Smooth muscle cell (in vitro differentiated cells): ENCODE data around the gene SLC37A1. TPM values are rescaled to one million over a fixed set of nuclear protein-coding genes. Genes with fewer than 3 reads are reported as not detected.

Experiments used
- DNase-seq: peaks from one replicate; lab custom pipeline; 2025; ENCODE audit not compliant: unreplicated experiment; lab: John Stamatoyannopoulos, UW
- H2AFZ ChIP-seq: fragments of 200-600 bp; sonication (generic); 2 replicates; pipeline ENCODE4 v1.6.0; 2016; ENCODE audit warnings: antibody characterized with exemption, low read depth, mild to moderate bottlenecking
- H3F3A ChIP-seq: fragments of 200-600 bp; sonication (generic); 2 replicates; pipeline ENCODE4 v1.6.0; 2017; ENCODE audit warnings: antibody characterized with exemption, low read depth
- H3K27ac ChIP-seq: fragments of 200-600 bp; sonication (generic); 2 replicates; pipeline ENCODE4 v1.5.1; 2016; ENCODE audit warnings: low read depth, mild to moderate bottlenecking
- H3K27me3 ChIP-seq: fragments of 200-600 bp; sonication (generic); 2 replicates; pipeline ENCODE4 v1.6.1; 2016; ENCODE audit warnings: low read depth, mild to moderate bottlenecking
- H3K36me3 ChIP-seq: fragments of 200-600 bp; sonication (generic); 2 replicates; pipeline ENCODE4 v1.5.1; 2016; ENCODE audit warnings: low read depth
- H3K4me1 ChIP-seq: fragments of 200-600 bp; sonication (generic); 2 replicates; pipeline ENCODE4 v1.5.1; 2016; ENCODE audit warnings: low read depth
- H3K4me2 ChIP-seq: fragments of 200-600 bp; sonication (generic); 2 replicates; pipeline ENCODE4 v1.6.0; 2016; ENCODE audit warnings: mild to moderate bottlenecking
- H3K4me3 ChIP-seq: fragments of 200-600 bp; sonication (generic); 2 replicates; pipeline ENCODE4 v1.5.1; 2016; ENCODE audit warnings: mild to moderate bottlenecking
- H3K79me2 ChIP-seq: fragments of 200-600 bp; sonication (generic); 2 replicates; pipeline ENCODE4 v1.6.0; 2016; ENCODE audit warnings: low read depth, mild to moderate bottlenecking
- H3K9ac ChIP-seq: fragments of 200-600 bp; sonication (generic); 2 replicates; pipeline ENCODE4 v1.6.0; 2016; ENCODE audit warnings: low read depth
- H3K9me3 ChIP-seq: fragments of 200-600 bp; sonication (generic); replicated peaks from 2 replicates; pipeline ENCODE4 v1.5.1; 2016; ENCODE audit warnings: low read depth
- H4K20me1 ChIP-seq: fragments of 200-600 bp; sonication (generic); 2 replicates; pipeline ENCODE4 v1.6.0; 2016; ENCODE audit warnings: low read depth
- whole genome bisulfite sequencing: methylation state at CpG from one replicate; pipeline ENCODE4 v1.1.7; 2016; ENCODE audit warnings: low lambda C conversion rate; 5-methylcytosine and 5-hydroxymethylcytosine counted together
- polyA plus RNA-seq: library from polyadenylated mRNA; unstranded; fragments of >200 nt; fragmentation: Nextera tagmentation; extraction: Ambion mirVana; gene quantifications from 2 replicates; pipeline ENCODE4 v1.2.1, GENCODE V29; 2016
- total RNA-seq: library from RNA; depleted of rRNA; stranded (reverse); fragments of >200 nt; gene quantifications from 2 replicates; pipeline ENCODE4 v1.2.3, GENCODE V29; 2014
- TF ChIP-seq, protein P1 (sequence below): fragments of 200-600 bp; sonication (generic); IDR thresholded peaks from 2 replicates; pipeline ENCODE4 v1.5.1; 2017; ENCODE audit warnings: borderline replicate concordance, mild to moderate bottlenecking, antibody characterized with exemption; ENCODE audit not compliant: insufficient read depth, poor library complexity, severe bottlenecking

Gene SLC37A1
- total and polyA plus RNA-seq, 2 experiments from 2014 or later: 15.0 to 18.0 TPM

DNA sequence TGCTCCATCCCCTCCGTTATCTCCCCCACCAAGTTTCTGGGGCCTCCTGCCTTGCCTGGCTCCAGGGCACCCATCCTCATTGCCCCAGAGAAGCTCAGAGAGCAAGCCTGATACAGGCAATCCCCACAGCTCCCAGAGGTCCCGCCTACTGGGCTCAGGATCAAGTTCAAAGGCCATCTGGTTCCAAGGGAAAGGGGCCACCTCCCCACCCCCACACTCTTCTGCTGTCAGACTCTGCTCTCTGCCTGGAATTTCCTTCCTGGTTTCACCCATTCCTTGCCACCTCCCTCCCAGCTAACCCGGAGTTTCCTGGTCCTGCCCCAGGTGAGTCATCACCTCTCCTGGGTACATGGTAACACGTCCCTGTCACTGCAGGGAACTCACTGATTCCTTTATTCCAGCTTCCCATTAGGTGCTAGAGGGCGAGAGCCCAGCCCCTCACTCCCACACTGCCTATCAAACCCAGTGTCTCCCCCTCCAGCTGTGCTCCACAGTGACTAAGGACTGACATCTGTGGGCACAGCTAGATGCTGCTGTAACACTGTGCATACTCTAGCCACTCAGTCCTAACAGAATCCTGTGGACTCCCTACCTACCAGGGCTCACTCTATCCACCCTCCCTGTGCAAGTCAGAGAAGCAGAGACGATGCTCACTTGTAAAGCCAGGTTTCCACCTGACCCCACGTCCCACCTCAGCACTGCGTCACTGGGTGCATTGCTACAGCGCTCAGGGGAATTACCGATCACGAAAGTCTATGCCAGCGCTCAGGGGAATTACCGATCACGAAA is 39.4 kb upstream of the SLC37A1 start:
- peaks cover 18% of the 10 kb centered on the region for H3F3A ChIP-seq
- H3K27ac ChIP-seq: peak overlapping the region; percentile 49
- H4K20me1 ChIP-seq: no peaks in the 10 kb centered on the region
- H3K4me3 ChIP-seq: no peak overlapping the region
- H3K9ac ChIP-seq: no peak overlapping the region
- TF ChIP-seq, protein P1, sequence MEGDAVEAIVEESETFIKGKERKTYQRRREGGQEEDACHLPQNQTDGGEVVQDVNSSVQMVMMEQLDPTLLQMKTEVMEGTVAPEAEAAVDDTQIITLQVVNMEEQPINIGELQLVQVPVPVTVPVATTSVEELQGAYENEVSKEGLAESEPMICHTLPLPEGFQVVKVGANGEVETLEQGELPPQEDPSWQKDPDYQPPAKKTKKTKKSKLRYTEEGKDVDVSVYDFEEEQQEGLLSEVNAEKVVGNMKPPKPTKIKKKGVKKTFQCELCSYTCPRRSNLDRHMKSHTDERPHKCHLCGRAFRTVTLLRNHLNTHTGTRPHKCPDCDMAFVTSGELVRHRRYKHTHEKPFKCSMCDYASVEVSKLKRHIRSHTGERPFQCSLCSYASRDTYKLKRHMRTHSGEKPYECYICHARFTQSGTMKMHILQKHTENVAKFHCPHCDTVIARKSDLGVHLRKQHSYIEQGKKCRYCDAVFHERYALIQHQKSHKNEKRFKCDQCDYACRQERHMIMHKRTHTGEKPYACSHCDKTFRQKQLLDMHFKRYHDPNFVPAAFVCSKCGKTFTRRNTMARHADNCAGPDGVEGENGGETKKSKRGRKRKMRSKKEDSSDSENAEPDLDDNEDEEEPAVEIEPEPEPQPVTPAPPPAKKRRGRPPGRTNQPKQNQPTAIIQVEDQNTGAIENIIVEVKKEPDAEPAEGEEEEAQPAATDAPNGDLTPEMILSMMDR: no peak
- DNase-seq: no peak
- H3K79me2 ChIP-seq: no peaks in the 10 kb centered on the region
- H3K4me1 ChIP-seq: no peaks in the 10 kb centered on the region
- H3K27me3 ChIP-seq: no peaks in the 10 kb centered on the region
- H3K36me3 ChIP-seq: no peaks in the 10 kb centered on the region
- no peak overlapping the region for H2AFZ ChIP-seq
- no peaks in the 10 kb centered on the region for H3K9me3 ChIP-seq
- 65% methylated on average over 14 of the region's 14 CpGs for WGBS
- H3K4me2 ChIP-seq: peak overlapping the region; percentile 56

DNA sequence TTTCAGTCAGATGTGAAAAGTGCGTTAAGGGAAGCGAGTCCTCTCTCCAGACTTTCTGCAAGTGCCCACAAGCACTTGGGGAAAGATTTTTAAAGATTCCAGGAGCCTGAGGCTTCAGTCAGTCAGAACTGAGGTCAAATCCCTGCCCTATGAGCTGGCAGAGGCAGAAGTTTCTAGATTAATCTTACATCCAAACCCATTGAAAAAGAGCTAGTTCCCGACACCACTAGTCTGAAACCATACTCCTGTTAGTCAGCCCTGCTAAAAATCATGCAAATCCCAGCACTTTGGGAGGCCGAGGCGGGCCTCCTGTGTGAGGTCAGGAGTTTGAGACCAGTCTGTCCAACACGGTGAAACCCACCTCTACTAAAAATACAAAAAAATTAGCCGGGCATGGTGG is 38.6 kb upstream of the SLC37A1 start:
- DNase-seq: no peak
- Histone ChIP-seq H3K9ac (no peak overlapping the region), H3K4me2 (peak overlapping the region; percentile 56), H3F3A (peaks cover 18% of the 10 kb centered on the region), H2AFZ (no peak overlapping the region), H3K4me1 (no peaks in the 10 kb centered on the region), H3K27ac (peak overlapping the region; percentile 49), H3K4me3 (no peak overlapping the region), H3K79me2 (no peaks in the 10 kb centered on the region), H3K36me3 (no peaks in the 10 kb centered on the region), H4K20me1 (no peaks in the 10 kb centered on the region), H3K9me3 (no peaks in the 10 kb centered on the region), H3K27me3 (no peaks in the 10 kb centered on the region)
- TF ChIP-seq, protein P1: no peak
- 50% methylated on average over 7 of the region's 7 CpGs for WGBS

DNA sequence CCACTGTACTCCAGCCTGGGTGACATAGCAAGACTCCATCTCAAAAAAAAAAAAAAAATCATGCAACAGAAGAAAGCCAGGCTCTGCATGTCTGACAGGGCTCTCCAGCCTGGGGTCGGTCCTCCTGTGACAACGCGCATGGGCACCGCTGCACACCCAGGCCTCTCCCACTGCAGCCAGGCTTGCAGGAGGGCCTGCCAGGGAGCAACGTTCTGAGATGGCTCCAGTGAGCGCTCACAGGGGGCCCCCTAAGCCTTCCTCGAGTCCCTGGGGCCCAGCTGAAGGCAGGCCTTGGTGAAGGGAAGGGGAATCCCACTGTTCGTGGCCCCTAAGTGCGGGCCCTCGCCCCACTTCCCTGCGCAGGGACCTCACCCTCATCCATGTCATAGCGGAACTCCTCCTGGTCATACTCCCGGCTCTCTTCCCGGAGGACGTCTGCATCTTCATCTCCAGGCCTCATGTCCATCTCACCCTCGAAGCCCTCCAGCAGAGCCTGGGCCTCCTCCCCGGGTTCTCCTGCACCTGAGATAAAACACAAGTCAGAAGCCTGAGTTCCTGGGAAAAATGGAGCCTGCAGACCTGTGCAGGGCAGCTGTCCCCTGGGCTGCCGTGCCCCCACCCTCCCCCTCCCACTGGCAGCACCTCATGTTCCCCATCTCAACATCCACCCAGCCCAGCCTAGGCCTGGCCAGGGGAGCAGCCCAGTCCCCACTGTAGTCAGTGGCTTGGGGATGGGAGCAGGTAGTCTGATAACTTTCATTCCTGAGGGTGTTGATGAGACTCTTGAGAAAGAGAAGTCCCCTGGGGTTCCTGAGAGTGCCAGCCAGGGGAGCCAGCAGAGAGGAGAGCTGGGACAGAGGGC is 37.9 kb upstream of the SLC37A1 start:
- no peak overlapping the region for H3K9ac ChIP-seq

More for the DNA sequence above, 37.9 kb upstream of the SLC37A1 start:
- Histone ChIP-seq H3K27me3 (no peaks in the 10 kb centered on the region), H3K9me3 (no peaks in the 10 kb centered on the region), H4K20me1 (no peaks in the 10 kb centered on the region), H3K4me3 (no peak overlapping the region), H3K4me1 (no peaks in the 10 kb centered on the region), H3K4me2 (no peak overlapping the region), H3K36me3 (no peaks in the 10 kb centered on the region), H3K27ac (no peak overlapping the region), H3F3A (peaks cover 18% of the 10 kb centered on the region), H2AFZ (no peak overlapping the region), H3K79me2 (no peaks in the 10 kb centered on the region)
- TF ChIP-seq, protein P1: no peak
- 86% methylated on average over 18 of the region's 18 CpGs for WGBS
- DNase-seq: no peak
